ENCODE measurements around the gene RAB6A.
"Not testable (repeated sequence)": the region's sequence is repeated elsewhere in the genome, so short reads cannot be mapped to it uniquely, and the experiment has no call there.

The RAB6A gene

GRCh38 chr11:73760679-73761402 lies at the start of gene RAB6A:
Gene RAB6A, minus strand, starts transcription at chr11:73761074. Its CDS starts 439 bp downstream, at chr11:73760635.
- peak; percentile 99 for DNase-seq (ENCODE audit: low spot score)

- no peak for DNase-seq (ENCODE audit: low spot score)
Observed at GRCh38 chr11:73810637-73811036, 49.8 kb upstream of the RAB6A start.

DNA sequence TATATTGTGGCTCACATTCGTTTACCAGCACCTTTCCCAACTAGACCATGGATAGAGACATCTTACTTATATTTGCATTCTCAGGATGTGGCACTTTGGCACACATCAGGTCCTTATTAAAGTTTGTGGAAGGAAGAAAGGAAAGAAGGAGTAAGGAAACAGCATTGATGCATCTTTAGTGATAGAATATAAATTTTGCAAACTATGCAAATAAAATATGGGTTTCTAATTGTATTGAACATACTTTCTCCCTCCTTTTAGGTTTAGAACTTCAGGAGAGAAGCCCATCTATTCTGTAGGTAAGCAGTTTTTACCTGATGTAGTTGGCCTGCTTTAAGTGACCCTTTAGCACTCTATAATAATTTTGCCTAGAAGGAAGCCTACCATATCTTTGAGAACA lies 47.2 kb upstream of the RAB6A start:
- no peak for DNase-seq (ENCODE audit: low spot score)

GRCh38 chr11:73804712-73805111 lies 43.8 kb upstream of the RAB6A start:
- no peak for DNase-seq (ENCODE audit: low spot score)

- no peak for DNase-seq (ENCODE audit: low spot score)
Observed at GRCh38 chr11:73801136-73801535, 40.3 kb upstream of the RAB6A start.

GRCh38 chr11:73800276-73800806 lies 39.5 kb upstream of the RAB6A start:
- no peak for DNase-seq (ENCODE audit: low spot score)

DNA sequence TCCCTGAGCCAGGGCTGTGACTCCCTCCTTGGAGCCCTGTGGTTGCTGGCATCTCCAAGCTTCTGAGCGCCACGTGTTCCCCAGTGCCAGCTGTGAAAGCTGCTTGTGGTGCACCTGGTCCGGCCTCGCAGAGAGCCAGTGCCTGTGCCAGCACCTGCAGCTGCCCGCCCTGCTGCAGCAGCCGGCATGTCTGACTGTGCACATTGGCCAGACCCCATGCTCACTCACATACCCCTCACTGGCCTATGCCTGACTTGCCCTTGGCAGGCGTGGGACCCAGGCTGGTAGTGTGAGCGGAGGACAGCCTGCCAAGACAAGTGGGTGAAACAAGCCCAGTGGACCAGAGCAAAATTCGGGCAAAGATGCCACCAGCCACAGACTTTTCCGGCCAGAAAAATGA lies 36.6 kb upstream of the RAB6A start:
- no peak for DNase-seq (ENCODE audit: low spot score)

DNA sequence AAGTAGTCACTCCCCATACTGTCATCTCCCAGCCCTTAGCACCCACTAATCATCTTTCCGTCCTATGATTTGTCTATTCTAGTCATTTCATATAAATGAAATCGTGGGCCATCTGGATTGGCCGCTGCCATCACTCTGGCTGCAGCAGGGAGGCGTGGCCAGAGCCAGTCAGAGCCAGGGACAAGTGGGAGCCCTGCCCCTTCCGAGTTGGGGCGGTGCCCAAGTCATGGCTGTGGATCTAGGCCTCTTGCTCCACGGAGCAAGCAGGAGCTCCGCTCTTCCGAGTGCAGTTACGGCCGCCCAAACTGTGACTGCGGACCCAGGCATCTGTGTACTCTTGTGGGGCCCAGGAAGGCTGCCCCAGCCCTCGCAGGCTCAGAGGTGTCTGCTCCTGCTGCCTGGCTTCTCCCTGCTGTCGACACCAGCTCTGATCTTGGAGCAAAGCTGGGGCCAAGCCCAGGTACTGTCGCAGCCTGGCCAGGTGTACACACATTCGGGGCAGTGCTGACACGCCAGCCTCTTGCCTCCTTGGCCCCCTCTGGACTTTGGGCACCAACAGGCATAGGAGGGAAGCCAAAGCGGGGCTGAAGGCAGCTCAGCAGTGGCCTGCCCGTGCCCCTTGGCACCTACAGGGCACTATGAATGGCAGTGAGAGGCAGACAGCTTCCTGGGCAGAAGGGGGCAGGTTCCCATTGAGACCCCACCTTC lies 35.2 kb upstream of the RAB6A start:
- no peak for DNase-seq (ENCODE audit: low spot score)

GRCh38 chr11:73792584-73792983 lies 31.7 kb upstream of the RAB6A start:
- DNase-seq (ENCODE audit: low spot score), result no peak

DNA sequence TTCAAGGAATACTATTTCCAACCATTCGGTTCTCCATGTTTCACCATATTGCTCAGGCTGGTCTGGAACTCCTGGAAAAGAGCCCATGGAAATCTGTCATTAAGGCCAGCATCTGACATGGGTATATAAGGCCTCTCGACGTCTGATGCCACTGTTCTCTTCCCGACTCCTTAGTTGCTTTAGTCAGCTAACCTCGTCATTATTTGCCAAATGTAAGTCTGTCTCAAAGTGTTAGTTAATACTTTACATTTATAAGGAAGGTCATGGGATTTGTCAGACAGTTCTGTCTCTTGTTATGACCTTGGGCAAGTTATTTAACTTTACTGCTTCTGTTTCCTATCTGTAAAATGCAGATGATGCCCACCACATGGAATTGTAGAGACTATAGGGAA lies 28.4 kb upstream of the RAB6A start:
- DNase-seq (ENCODE audit: low spot score), result no peak

- DNase-seq (ENCODE audit: low spot score), result peak; percentile 89
Observed at GRCh38 chr11:73787643-73788558, 27.0 kb upstream of the RAB6A start, which contains the start of gene MRPL48. Gene MRPL48, plus strand, starts transcription at chr11:73787874. Its CDS starts 98 bp downstream, at chr11:73787972.

DNA sequence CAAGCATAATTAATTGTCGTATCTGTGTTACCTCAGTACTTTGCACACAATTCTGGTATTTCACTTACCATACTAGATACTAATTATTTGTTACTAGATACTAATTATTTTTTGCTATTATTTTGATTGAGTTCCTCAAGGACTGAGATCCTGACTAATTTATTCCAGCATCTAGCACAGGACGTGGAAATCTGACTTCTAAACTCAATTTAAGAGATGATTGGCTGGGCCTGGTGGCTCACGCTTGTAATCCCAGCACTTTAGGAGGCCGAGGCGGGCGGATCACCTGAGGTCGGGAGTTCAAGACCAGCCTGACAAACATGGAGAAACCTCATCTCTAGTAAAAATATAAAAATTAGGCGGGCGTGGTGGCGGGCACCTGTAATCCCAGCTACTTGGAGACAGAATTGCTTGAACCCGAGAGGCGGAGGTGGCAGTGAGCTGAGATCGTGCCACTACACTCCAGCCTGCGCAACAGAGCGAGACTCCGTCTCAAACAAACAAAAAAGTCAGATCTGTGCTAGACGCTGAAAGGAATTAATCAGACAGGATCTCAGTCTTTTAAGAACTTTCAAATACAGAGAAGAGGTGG lies 26.3 kb upstream of the RAB6A start:
- DNase-seq (ENCODE audit: low spot score), result no peak

- not testable (repeated sequence) for DNase-seq (ENCODE audit: low spot score)
Observed at GRCh38 chr11:73785467-73785866, 24.6 kb upstream of the RAB6A start.

- DNase-seq (ENCODE audit: low spot score), result no peak
Observed at GRCh38 chr11:73784734-73785133, 23.9 kb upstream of the RAB6A start.

DNA sequence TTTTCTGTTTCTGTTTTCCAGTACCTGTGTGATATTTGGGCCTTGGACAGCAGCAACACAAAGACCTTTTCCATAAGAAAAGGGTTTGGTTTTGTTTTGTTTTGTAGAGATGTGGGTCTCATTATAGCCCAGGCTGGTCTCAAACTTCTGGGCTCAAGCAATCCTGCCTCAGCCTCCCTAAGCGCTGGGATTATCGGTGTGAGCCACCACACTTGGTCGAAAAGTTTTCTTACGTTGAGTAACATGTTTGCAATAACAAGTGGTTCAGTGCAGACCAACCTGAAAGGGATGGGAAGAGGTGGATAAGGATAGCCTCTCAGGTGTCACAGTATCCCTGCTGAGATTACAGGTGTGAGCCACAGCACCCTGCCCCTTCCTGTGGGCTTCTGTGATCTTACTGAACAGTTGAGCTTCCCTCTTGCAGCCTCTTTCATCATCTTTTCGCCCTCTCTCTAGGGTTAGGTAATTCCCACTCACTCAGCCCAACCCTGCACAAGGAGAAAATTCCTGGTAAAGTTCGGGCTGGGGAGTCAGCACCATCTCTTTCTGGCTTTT lies 23.3 kb upstream of the RAB6A start:
- no peak for DNase-seq (ENCODE audit: low spot score)

GRCh38 chr11:73783483-73784020 lies 22.7 kb upstream of the RAB6A start:
- no peak for DNase-seq (ENCODE audit: low spot score)

DNA sequence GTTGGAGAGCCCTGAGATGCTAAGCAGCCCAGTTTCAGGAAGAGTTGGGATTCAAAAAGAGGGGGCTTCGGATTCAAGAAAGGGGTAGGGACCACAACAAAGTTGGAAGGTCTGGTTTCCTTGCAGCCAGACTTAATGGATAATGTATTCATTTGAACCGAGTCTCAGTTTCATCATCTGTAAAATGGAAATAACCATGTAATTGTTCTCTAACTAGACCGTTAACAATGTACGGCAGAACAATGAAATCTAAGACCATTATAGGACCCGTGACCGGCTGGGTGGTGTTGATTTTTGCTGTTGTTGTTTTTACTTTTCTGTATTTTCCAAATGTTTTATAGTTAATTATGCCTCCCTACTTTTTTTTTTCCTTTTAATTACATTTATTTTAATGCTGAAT lies 20.4 kb upstream of the RAB6A start:
- no peak for DNase-seq (ENCODE audit: low spot score)

GRCh38 chr11:73779084-73779902 lies 18.4 kb upstream of the RAB6A start:
- peak; percentile 96 for DNase-seq (ENCODE audit: low spot score)

DNA sequence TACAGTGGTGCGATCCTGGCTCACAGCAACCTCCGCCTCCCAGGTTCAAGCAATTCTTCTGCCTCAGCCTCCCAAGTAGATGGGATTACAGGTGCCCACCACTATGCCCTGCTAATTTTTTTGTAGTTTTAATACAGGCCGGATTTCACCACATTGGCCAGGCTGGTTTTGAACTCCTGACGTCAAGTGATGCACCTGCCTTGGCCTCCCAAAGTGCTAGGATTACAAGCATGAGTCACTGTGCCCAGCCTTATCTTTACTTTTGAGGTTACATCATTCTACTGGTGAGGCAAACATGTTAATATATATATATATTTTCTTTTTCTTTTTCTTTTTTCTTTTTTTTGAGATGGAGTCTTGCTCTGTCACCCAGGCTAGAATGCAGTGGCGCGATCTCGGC lies 9.9 kb upstream of the RAB6A start:
- DNase-seq (ENCODE audit: low spot score), result not testable (repeated sequence)

- DNase-seq (ENCODE audit: low spot score), result no peak
Observed at GRCh38 chr11:73766763-73767162, 5.9 kb upstream of the RAB6A start.

Measured in kidney capillary endothelial cell (primary cell).